Stimulated activated CD4-positive, alpha-beta T cell treated with anti-CD3 and anti-CD28 coated beads, Interleukin-4, amount 100 ng/mL, for 4 hours (primary cell): ENCODE data around the gene NCOA3.

ENCODE experiments used
- DNase-seq, 2 experiments: peaks; one replicate each; pipeline ENCODE4 v3.0.0-alpha.2; 2020

NCOA3 gene

GRCh38 chr20:47687095-47687987 is 185.7 kb downstream of the NCOA3 start:
- DNase-seq = no peak

- DNase-seq = no peak
These were observed 187.0 kb downstream of the NCOA3 start for GRCh38 chr20:47688385-47689381.

- DNase-seq = no peak
These were observed 188.0 kb downstream of the NCOA3 start for GRCh38 chr20:47689731-47690130.

- DNase-seq = no peak
These were observed 189.9 kb downstream of the NCOA3 start for GRCh38 chr20:47691625-47692024.

GRCh38 chr20:47694021-47694818 is 192.5 kb downstream of the NCOA3 start:
- DNase-seq = no peak

- DNase-seq = no peak
These were observed 195.2 kb downstream of the NCOA3 start for GRCh38 chr20:47696856-47697255.

GRCh38 chr20:47698142-47698541 is 196.5 kb downstream of the NCOA3 start:
- no peak for DNase-seq

- DNase-seq = no peak
These were observed 198.1 kb downstream of the NCOA3 start for GRCh38 chr20:47699818-47700217.

GRCh38 chr20:47700327-47700726 is 198.6 kb downstream of the NCOA3 start:
- no peak for DNase-seq

DNA sequence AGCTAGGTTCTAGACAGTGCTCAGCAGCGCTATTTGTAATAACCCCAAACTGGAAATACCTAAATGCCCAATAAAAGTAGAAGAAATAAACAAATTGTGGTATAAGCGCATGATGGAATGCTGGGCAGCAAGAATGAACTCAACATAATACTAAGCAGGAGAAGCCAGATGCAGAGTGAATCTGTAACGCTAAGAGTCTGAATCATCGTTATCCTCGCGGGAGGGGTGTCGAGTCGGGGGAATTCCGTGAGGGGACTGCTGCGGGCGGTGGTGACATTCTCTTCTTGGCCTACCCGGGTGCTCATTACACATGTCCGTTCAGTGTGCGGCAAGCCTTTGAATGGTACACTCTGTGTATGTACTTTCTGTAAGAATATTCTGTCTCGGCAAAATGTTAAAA is 199.9 kb downstream of the NCOA3 start:
- DNase-seq = no peak

- DNase-seq = no peak
These were observed 202.1 kb downstream of the NCOA3 start for GRCh38 chr20:47703748-47704147.

DNA sequence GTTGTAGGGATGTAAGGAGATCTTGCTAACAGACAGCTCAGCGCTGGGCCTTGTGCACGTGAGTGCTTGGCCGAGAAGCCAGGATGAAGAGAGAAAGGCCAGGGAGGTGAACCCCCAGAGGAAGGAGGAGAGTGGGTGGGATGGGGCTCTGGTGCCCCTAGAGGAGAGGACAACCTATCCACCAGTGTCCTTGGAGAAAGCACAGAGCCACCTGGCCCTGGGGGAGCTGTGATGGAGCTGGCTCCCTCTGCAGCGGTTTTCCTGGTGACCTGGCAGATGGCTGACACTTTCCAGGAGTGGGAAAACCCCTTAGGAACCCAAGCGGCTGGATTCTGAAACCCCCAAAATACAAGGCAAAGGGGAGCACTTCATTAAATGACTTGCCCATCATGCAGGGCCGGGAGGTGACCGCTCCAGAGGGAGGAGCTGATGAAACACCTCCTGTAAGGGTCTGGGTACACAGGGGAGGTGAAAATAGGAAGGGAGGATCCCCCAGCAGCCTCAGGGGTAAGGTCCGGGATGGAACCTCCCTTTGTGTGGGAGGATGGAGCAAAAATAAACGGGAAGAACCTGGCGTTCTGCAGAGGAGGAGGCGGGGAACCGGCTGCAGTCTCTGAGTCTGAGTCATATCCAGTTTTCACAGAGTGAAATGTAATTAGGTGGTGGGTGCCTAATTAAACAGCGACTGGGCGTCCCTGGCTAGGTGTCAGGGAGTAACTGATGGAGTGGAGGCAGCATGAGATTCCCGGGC is 203.2 kb downstream of the NCOA3 start:
- no peak for DNase-seq

GRCh38 chr20:47705497-47705856 is 203.8 kb downstream of the NCOA3 start:
- DNase-seq = no peak

GRCh38 chr20:47706345-47706744 is 204.7 kb downstream of the NCOA3 start:
- no peak for DNase-seq
